Gastrocnemius medialis (tissue), 4 donors: ENCODE data around the gene CYTH3.

Experiments
- POLR2A ChIP-seq, 2 donors: fragments of 450-650 bp; IDR thresholded peaks; one replicate each; pipeline ENCODE4 v1.6.1; 2017; ENCODE audit warnings: antibody characterized with exemption in 2 of 2, mild to moderate bottlenecking in 2 of 2, moderate library complexity in 2 of 2
- TF ChIP-seq, protein P1 (sequence below), 5 experiments: fragments of 450-650 bp in 3 of 5; fragments of 200-600 bp in 2 of 5; sonication (generic) in 2 of 5; IDR thresholded peaks in 4 of 5; conservative IDR thresholded peaks in 1 of 5; 1 replicate in 4 of 5; 2 replicates in 1 of 5; pipeline ENCODE4 v1.5.1; 2016 to 2019; ENCODE audit warnings: antibody characterized with exemption in 5 of 5, mild to moderate bottlenecking in 3 of 5, moderate library complexity in 3 of 5

- TF ChIP-seq, protein P1, sequence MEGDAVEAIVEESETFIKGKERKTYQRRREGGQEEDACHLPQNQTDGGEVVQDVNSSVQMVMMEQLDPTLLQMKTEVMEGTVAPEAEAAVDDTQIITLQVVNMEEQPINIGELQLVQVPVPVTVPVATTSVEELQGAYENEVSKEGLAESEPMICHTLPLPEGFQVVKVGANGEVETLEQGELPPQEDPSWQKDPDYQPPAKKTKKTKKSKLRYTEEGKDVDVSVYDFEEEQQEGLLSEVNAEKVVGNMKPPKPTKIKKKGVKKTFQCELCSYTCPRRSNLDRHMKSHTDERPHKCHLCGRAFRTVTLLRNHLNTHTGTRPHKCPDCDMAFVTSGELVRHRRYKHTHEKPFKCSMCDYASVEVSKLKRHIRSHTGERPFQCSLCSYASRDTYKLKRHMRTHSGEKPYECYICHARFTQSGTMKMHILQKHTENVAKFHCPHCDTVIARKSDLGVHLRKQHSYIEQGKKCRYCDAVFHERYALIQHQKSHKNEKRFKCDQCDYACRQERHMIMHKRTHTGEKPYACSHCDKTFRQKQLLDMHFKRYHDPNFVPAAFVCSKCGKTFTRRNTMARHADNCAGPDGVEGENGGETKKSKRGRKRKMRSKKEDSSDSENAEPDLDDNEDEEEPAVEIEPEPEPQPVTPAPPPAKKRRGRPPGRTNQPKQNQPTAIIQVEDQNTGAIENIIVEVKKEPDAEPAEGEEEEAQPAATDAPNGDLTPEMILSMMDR (IDR thresholded peaks at IDR 0.05 in 4 of 5, conservative IDR thresholded peaks at IDR 0.05 in 1 of 5), result no peak
- no peak for TF ChIP-seq POLR2A (IDR thresholded peaks at IDR 0.05)
Measured at GRCh38 chr7:6221340-6222319, 50.8 kb downstream of the CYTH3 start.
